HCT116 (cell line): Measurements from ENCODE around the gene CRX. TPM values are rescaled to one million over a fixed set of nuclear protein-coding genes. Genes with fewer than 3 reads are reported as not detected.

Experiments used
- ATAC-seq: fragments of 200-7000 bp; cut with Tn5 transposase; 2 replicates; pipeline ENCODE4 v1.9.1; 2020; ENCODE audit warnings: mild to moderate bottlenecking, moderate library complexity
- BruUV-seq: library from RNA; stranded (reverse); fragments of 400-500 nt; replicated peaks from 2 replicates; lab custom pipeline; 2021; lab: Mats Ljungman, UMichigan
- CTCF ChIA-PET: fragments of 300-600 bp; sonication (Branson Sonifier 250); formaldehyde crosslinking; loops from one replicate; lab custom pipeline; 2021; ENCODE audit warnings: antibody characterized with exemption; lab: Charles Lee
- POLR2A ChIA-PET: fragments of 300-600, 350-600 bp; sonication (Branson Sonifier 250); formaldehyde crosslinking; loops from one replicate; lab custom pipeline; 2021; ENCODE audit warnings: antibody characterized with exemption; lab: Charles Lee
- RAD21 ChIA-PET, 2 experiments: fragments of 300-600 bp; sonication (Branson Sonifier 250); formaldehyde crosslinking; loops; one replicate each; lab custom pipeline; 2023; ENCODE audit warnings: low total read pairs in 2 of 2; ENCODE audit not compliant: uncharacterized antibody in 2 of 2, unreplicated experiment in 2 of 2, low non-redundant PET in 1 of 2; lab: Charles Lee
- DNase-seq: peaks from one replicate; pipeline ENCODE4 v3.0.0-alpha.2; 2010; ENCODE audit warnings: low read depth, low spot score
- H2AFZ ChIP-seq: fragments of 200-600 bp; shearing (Covaris generic), sonication (generic); 2 replicates; pipeline ENCODE4 v1.6.1; 2017; ENCODE audit warnings: low read depth, mixed run types, mixed read lengths, antibody characterized with exemption, low read length; ENCODE audit not compliant: poor library complexity, severe bottlenecking
- H3K27ac ChIP-seq: 2 replicates; pipeline ENCODE4 v1.5.1; 2012; ENCODE audit warnings: low read depth, low read length
- H3K27me3 ChIP-seq: fragments of 200-600 bp; sonication (generic); 2 replicates; pipeline ENCODE4 v1.6.1; 2016; ENCODE audit warnings: mixed run types, low read length, mixed read lengths; ENCODE audit not compliant: insufficient read depth
- H3K36me3 ChIP-seq, 2 experiments: fragments of 200-500 bp in 1 of 2; fragments of 200-600 bp in 1 of 2; sonication (Bioruptor generic) in 1 of 2; sonication (generic) in 1 of 2; 2 replicates each; pipeline versions ENCODE4 v1.5.1 to v1.6.1; 2014 to 2016; ENCODE audit warnings: low read length in 2 of 2, inconsistent platforms in 1 of 2, mixed read lengths in 1 of 2, mixed run types in 1 of 2; ENCODE audit not compliant: insufficient read depth in 2 of 2, control insufficient read depth in 1 of 2
- H3K4me1 ChIP-seq, 2 experiments: fragments of 200-600 bp in 1 of 2; sonication (generic) in 1 of 2; 2 replicates each; pipeline versions ENCODE4 v1.5.1 to v1.6.1; 2012 to 2017; ENCODE audit warnings: low read length in 2 of 2, inconsistent platforms in 1 of 2, mild to moderate bottlenecking in 1 of 2, mixed read lengths in 1 of 2, mixed run types in 1 of 2, moderate library complexity in 1 of 2; ENCODE audit not compliant: insufficient read depth in 2 of 2, control insufficient read depth in 1 of 2
- H3K4me2 ChIP-seq: fragments of 200-600 bp; sonication (generic); 2 replicates; pipeline ENCODE4 v1.6.1; 2017; ENCODE audit warnings: mixed run types, low read length, mixed read lengths
- H3K4me3 ChIP-seq, 2 experiments: fragments of 200-600 bp in 1 of 2; sonication (generic) in 1 of 2; replicated peaks in 1 of 2; 2 replicates each; pipeline ENCODE4 v1.5.1; 2011 to 2016; ENCODE audit warnings: low read length in 2 of 2, control low read depth in 1 of 2, low read depth in 1 of 2, mild to moderate bottlenecking in 1 of 2, mixed read lengths in 1 of 2, mixed run types in 1 of 2
- H3K79me2 ChIP-seq: fragments of 200-600 bp; sonication (generic); 2 replicates; pipeline ENCODE4 v1.6.1; 2017; ENCODE audit warnings: mild to moderate bottlenecking, mixed run types, low read length, moderate library complexity, mixed read lengths; ENCODE audit not compliant: insufficient read depth
- H3K9ac ChIP-seq: fragments of 200-600 bp; sonication (generic); 2 replicates; pipeline ENCODE4 v1.6.1; 2016; ENCODE audit warnings: low read length, mixed read lengths
- H3K9me2 ChIP-seq: fragments of 200-600 bp; sonication (generic), shearing (Covaris generic); 2 replicates; pipeline ENCODE4 v1.6.1; 2017; ENCODE audit warnings: mixed run types, mild to moderate bottlenecking, moderate library complexity; ENCODE audit not compliant: insufficient read depth
- H3K9me3 ChIP-seq, 2 experiments: fragments of 200-500 bp in 1 of 2; fragments of 200-600 bp in 1 of 2; sonication (Bioruptor generic) in 1 of 2; sonication (generic) in 1 of 2; 2 replicates each; pipeline ENCODE4 v1.6.1; 2014 to 2017; ENCODE audit warnings: low read length in 2 of 2, mixed read lengths in 2 of 2, inconsistent platforms in 1 of 2, low read depth in 1 of 2, mild to moderate bottlenecking in 1 of 2, mixed run types in 1 of 2, moderate library complexity in 1 of 2; ENCODE audit not compliant: control insufficient read depth in 1 of 2, insufficient read depth in 1 of 2
- H4K20me1 ChIP-seq: fragments of 200-600 bp; sonication (generic), shearing (Covaris generic); 2 replicates; pipeline ENCODE4 v1.6.1; 2017; ENCODE audit warnings: mixed run types, mild to moderate bottlenecking, moderate library complexity; ENCODE audit not compliant: insufficient read depth
- ATF3 ChIP-seq: IDR thresholded peaks from 2 replicates; pipeline ENCODE4 v1.6.1; 2012
- CBX3 ChIP-seq: IDR thresholded peaks from 2 replicates; pipeline ENCODE4 v1.6.1; 2012; ENCODE audit warnings: low read depth
- CEBPB ChIP-seq: IDR thresholded peaks from 2 replicates; pipeline ENCODE4 v1.6.1; 2012; ENCODE audit warnings: low read depth
- EZH2 ChIP-seq: fragments of 200-600 bp; sonication (generic); IDR thresholded peaks from 2 replicates; pipeline ENCODE4 v1.6.1; 2017; ENCODE audit warnings: antibody characterized with exemption, mixed run types
- FOSL1 ChIP-seq: IDR thresholded peaks from 2 replicates; pipeline ENCODE4 v1.6.1; 2012; ENCODE audit warnings: low read depth
- JUND ChIP-seq: IDR thresholded peaks from 2 replicates; pipeline ENCODE4 v1.6.1; 2012
- POLR2A ChIP-seq: IDR thresholded peaks from 2 replicates; pipeline ENCODE4 v1.7.0; 2011; ENCODE audit warnings: borderline replicate concordance; ENCODE audit not compliant: insufficient read depth, insufficient read length; ENCODE audit errors: extremely low read depth
- RAD21 ChIP-seq: IDR thresholded peaks from 2 replicates; pipeline ENCODE4 v1.6.1; 2012; ENCODE audit warnings: low read depth, mild to moderate bottlenecking
- REST ChIP-seq: IDR thresholded peaks from 2 replicates; pipeline ENCODE4 v1.6.1; 2012; ENCODE audit warnings: low read depth
- SIN3A ChIP-seq: IDR thresholded peaks from 2 replicates; pipeline ENCODE4 v1.6.1; 2012; ENCODE audit warnings: low read depth
- SP1 ChIP-seq: IDR thresholded peaks from 2 replicates; pipeline ENCODE4 v1.6.1; 2012; ENCODE audit warnings: low read depth
- TCF7L2 ChIP-seq: IDR thresholded peaks from 2 replicates; pipeline ENCODE4 v1.7.0; 2011; ENCODE audit warnings: borderline replicate concordance, inconsistent platforms; ENCODE audit not compliant: insufficient read depth, insufficient read length; ENCODE audit errors: extremely low read depth
- intact Hi-C: fragments of 100-400 bp; cut with micrococcal nuclease; formaldehyde crosslinking; loops from 2 replicates; pipeline ENCODE4 v1.10.0; 2022
- total RNA-seq: library from RNA; stranded (reverse); gene quantifications from one replicate; pipeline ENCODE4 v1.2.1, GENCODE V29; 2021; ENCODE audit not compliant: unreplicated experiment

Gene CRX
- total RNA-seq, 1 experiment from 2014 or later, result not detected

GRCh38 chr19:47853003-47853402, 31.3 kb downstream of the CRX start:
- RAD21 ChIA-PET, result no interaction called here
- CTCF ChIA-PET, result interaction anchor here (2.1 kb wide), 1 partner anchor 10 kb away, joined by 5 read pairs; no protein-coding TSS in a partner anchor
- no peaks in the 10 kb centered on the region for H4K20me1 ChIP-seq
- ATAC-seq (no peak), DNase-seq (no peak)
- H3K4me3 ChIP-seq, result no peak overlapping the region
- no peaks in the 10 kb centered on the region for H3K27me3 ChIP-seq
- POLR2A ChIA-PET, result no interaction called here
- H3K9me3 ChIP-seq, result no peaks in the 10 kb centered on the region
- no TSS peak for BruUV-seq
- H3K9ac ChIP-seq, result no peak overlapping the region
- H3K4me1 ChIP-seq, result peaks cover 15 to 24% of the 10 kb centered on the region in 2 experiments
- no peak overlapping the region for H2AFZ ChIP-seq
- no peaks in the 10 kb centered on the region for H3K9me2 ChIP-seq
- intact Hi-C loops, result no loop called here
- no peak for TF ChIP-seq SIN3A
- TF ChIP-seq FOSL1, result no peak
- TF ChIP-seq ATF3, result no peak
- no peak for TF ChIP-seq CEBPB
- TF ChIP-seq EZH2, result no peak
- no peak for TF ChIP-seq JUND
- TF ChIP-seq CBX3, result no peak
- TF ChIP-seq REST, result no peak
- TF ChIP-seq POLR2A, result no peak
- no peak for TF ChIP-seq TCF7L2
- TF ChIP-seq SP1, result no peak
- no peak for TF ChIP-seq RAD21
- H3K79me2 ChIP-seq, result no peaks in the 10 kb centered on the region
- H3K27ac ChIP-seq, result no peak overlapping the region
- H3K4me2 ChIP-seq, result no peak overlapping the region
- no peaks in the 10 kb centered on the region for H3K36me3 ChIP-seq
